Neutrophil (primary cell): ENCODE results near the gene HAO1.

Source experiments
- H3K27ac ChIP-seq: fragments of 200-600 bp; sonication (generic); 2 replicates; pipeline ENCODE4 v1.5.1; 2016; ENCODE audit warnings: mild to moderate bottlenecking, moderate library complexity
- H3K27me3 ChIP-seq: fragments of 200-600 bp; sonication (generic); 2 replicates; pipeline ENCODE4 v1.6.0; 2016; ENCODE audit warnings: mild to moderate bottlenecking
- H3K36me3 ChIP-seq: fragments of 200-600 bp; sonication (generic); 2 replicates; pipeline ENCODE4 v1.5.1; 2017
- H3K4me1 ChIP-seq, 2 experiments: fragments of 200-600 bp in 1 of 2; sonication (generic) in 1 of 2; 1 replicate in 1 of 2; 2 replicates in 1 of 2; pipeline versions ENCODE4 v1.5.1 to v1.6.1; 2013 to 2016; ENCODE audit warnings: low read depth in 1 of 2, low read length in 1 of 2, mild to moderate bottlenecking in 1 of 2, moderate library complexity in 1 of 2; ENCODE audit not compliant: control insufficient read depth in 1 of 2, insufficient read depth in 1 of 2
- H3K4me3 ChIP-seq, 2 experiments: fragments of 200-600 bp in 1 of 2; sonication (generic) in 1 of 2; 1 replicate in 1 of 2; 2 replicates in 1 of 2; pipeline ENCODE4 v1.5.1; 2013 to 2016; ENCODE audit warnings: low read depth in 1 of 2, low read length in 1 of 2, mild to moderate bottlenecking in 1 of 2, moderate library complexity in 1 of 2
- H3K9me3 ChIP-seq: fragments of 200-600 bp; sonication (generic); 2 replicates; pipeline ENCODE4 v1.5.1; 2016
- CTCF ChIP-seq: fragments of 200-600 bp; sonication (generic); IDR thresholded peaks from 2 replicates; pipeline ENCODE4 v1.5.1; 2016; ENCODE audit warnings: antibody characterized with exemption

HAO1 gene

GRCh38 chr20:7939663-7940062 lies 595 bp downstream of the HAO1 start:
- no peak overlapping the region for H3K27ac ChIP-seq
- H3K9me3 ChIP-seq: no peaks in the 10 kb centered on the region
- TF ChIP-seq CTCF: no peak
- no peaks in the 10 kb centered on the region for H3K36me3 ChIP-seq
- H3K4me3 ChIP-seq: no peak overlapping the region
- no peaks in the 10 kb centered on the region for H3K27me3 ChIP-seq
- no peaks in the 10 kb centered on the region for H3K4me1 ChIP-seq

GRCh38 chr20:7938058-7938457 lies 2.2 kb downstream of the HAO1 start:
- Histone ChIP-seq H3K4me3 (no peak overlapping the region), H3K36me3 (no peaks in the 10 kb centered on the region), H3K4me1 (no peaks in the 10 kb centered on the region), H3K27me3 (no peaks in the 10 kb centered on the region), H3K9me3 (no peaks in the 10 kb centered on the region), H3K27ac (no peak overlapping the region)
- TF ChIP-seq CTCF: no peak

- Histone ChIP-seq H3K27me3 (no peaks in the 10 kb centered on the region), H3K36me3 (no peaks in the 10 kb centered on the region), H3K27ac (no peak overlapping the region), H3K9me3 (no peaks in the 10 kb centered on the region), H3K4me3 (no peak overlapping the region), H3K4me1 (no peaks in the 10 kb centered on the region)
- TF ChIP-seq CTCF: no peak
Measured at GRCh38 chr20:7937328-7937727, 2.9 kb downstream of the HAO1 start.

- H3K4me3 ChIP-seq: no peak overlapping the region
- H3K27me3 ChIP-seq: no peaks in the 10 kb centered on the region
- TF ChIP-seq CTCF: no peak
- no peaks in the 10 kb centered on the region for H3K4me1 ChIP-seq
- no peaks in the 10 kb centered on the region for H3K36me3 ChIP-seq
- H3K27ac ChIP-seq: no peak overlapping the region
- H3K9me3 ChIP-seq: no peaks in the 10 kb centered on the region
Measured at GRCh38 chr20:7935027-7935551, 5.2 kb downstream of the HAO1 start.

GRCh38 chr20:7933346-7933745 lies 6.9 kb downstream of the HAO1 start:
- Histone ChIP-seq H3K9me3 (no peaks in the 10 kb centered on the region), H3K4me1 (no peaks in the 10 kb centered on the region), H3K36me3 (no peaks in the 10 kb centered on the region), H3K4me3 (no peak overlapping the region), H3K27me3 (no peaks in the 10 kb centered on the region), H3K27ac (no peak overlapping the region)
- no peak for TF ChIP-seq CTCF

GRCh38 chr20:7930343-7930742 lies 9.9 kb downstream of the HAO1 start:
- H3K4me3 ChIP-seq: no peak overlapping the region
- H3K27me3 ChIP-seq: peaks cover 9% of the 10 kb centered on the region
- H3K9me3 ChIP-seq: no peaks in the 10 kb centered on the region
- TF ChIP-seq CTCF: no peak
- H3K36me3 ChIP-seq: no peaks in the 10 kb centered on the region
- no peak overlapping the region for H3K27ac ChIP-seq
- no peaks in the 10 kb centered on the region for H3K4me1 ChIP-seq
